GM23248 (cell line): ENCODE results near the gene CD33. TPM values are rescaled to one million over a fixed set of nuclear protein-coding genes. Genes with fewer than 3 reads are reported as not detected.

ENCODE experiments used
- DNase-seq: peaks from one replicate; pipeline ENCODE4 v3.0.0-alpha.2; 2015
- H2AFZ ChIP-seq: fragments of 200-600 bp; sonication (generic); 2 replicates; pipeline ENCODE4 v1.6.1; 2016; ENCODE audit warnings: antibody characterized with exemption
- H3F3A ChIP-seq: fragments of 200-600 bp; sonication (generic); 2 replicates; pipeline ENCODE4 v1.6.1; 2016; ENCODE audit warnings: mild to moderate bottlenecking, antibody characterized with exemption, mixed run types; ENCODE audit not compliant: insufficient read depth
- H3K27ac ChIP-seq: fragments of 200-600 bp; sonication (generic); 2 replicates; pipeline ENCODE4 v1.5.1; 2016; ENCODE audit warnings: mild to moderate bottlenecking
- H3K27me3 ChIP-seq: fragments of 200-600 bp; sonication (generic); replicated peaks from 2 replicates; pipeline ENCODE4 v1.6.1; 2016; ENCODE audit warnings: mild to moderate bottlenecking; ENCODE audit not compliant: insufficient read depth
- H3K36me3 ChIP-seq: fragments of 200-600 bp; sonication (generic); 2 replicates; pipeline ENCODE4 v1.6.1; 2016; ENCODE audit warnings: low read depth, mild to moderate bottlenecking
- H3K4me1 ChIP-seq: fragments of 200-600 bp; sonication (generic); 2 replicates; pipeline ENCODE4 v1.6.1; 2016; ENCODE audit warnings: mild to moderate bottlenecking; ENCODE audit not compliant: insufficient read depth
- H3K4me2 ChIP-seq: fragments of 200-600 bp; sonication (generic); one replicate; pipeline ENCODE4 v1.6.1; 2016; ENCODE audit warnings: mild to moderate bottlenecking; ENCODE audit not compliant: unreplicated experiment
- H3K4me3 ChIP-seq: fragments of 200-600 bp; sonication (generic); 2 replicates; pipeline ENCODE4 v1.5.1; 2016; ENCODE audit warnings: mild to moderate bottlenecking
- H3K79me2 ChIP-seq: fragments of 200-600 bp; sonication (generic); 2 replicates; pipeline ENCODE4 v1.6.1; 2016; ENCODE audit warnings: mild to moderate bottlenecking; ENCODE audit not compliant: insufficient read depth
- H3K9ac ChIP-seq: fragments of 200-600 bp; sonication (generic); 2 replicates; pipeline ENCODE4 v1.6.1; 2016; ENCODE audit warnings: mild to moderate bottlenecking
- H3K9me2 ChIP-seq: fragments of 200-600 bp; sonication (generic); 2 replicates; pipeline ENCODE4 v1.6.1; 2016; ENCODE audit warnings: mixed run types, mild to moderate bottlenecking, moderate library complexity; ENCODE audit not compliant: insufficient read depth
- H3K9me3 ChIP-seq: fragments of 200-600 bp; sonication (generic); one replicate; pipeline ENCODE4 v1.6.1; 2017; ENCODE audit warnings: low read depth
- H4K20me1 ChIP-seq: fragments of 200-600 bp; sonication (generic); 2 replicates; pipeline ENCODE4 v1.6.0; 2016; ENCODE audit not compliant: insufficient read depth
- EZH2 ChIP-seq: fragments of 200-600 bp; sonication (generic); IDR thresholded peaks from 2 replicates; pipeline ENCODE4 v1.6.1; 2018; ENCODE audit warnings: antibody characterized with exemption, mild to moderate bottlenecking; ENCODE audit not compliant: insufficient read depth, poor library complexity, severe bottlenecking
- EZH2phosphoT487 ChIP-seq: fragments of 200-600 bp; sonication (generic); IDR thresholded peaks from 2 replicates; pipeline ENCODE4 v1.6.1; 2018; ENCODE audit warnings: antibody characterized with exemption, moderate library complexity, mild to moderate bottlenecking, low read depth; ENCODE audit not compliant: insufficient read depth
- WGBS, 2 experiments: methylation state at CpG; one replicate each; pipeline ENCODE4 v1.1.6; 2015 to 2017; ENCODE audit warnings: low lambda C conversion rate in 2 of 2, low coverage in 1 of 2; ENCODE audit errors: missing lambda C conversion rate in 2 of 2; 5-methylcytosine and 5-hydroxymethylcytosine counted together
- in situ Hi-C: fragments of 300-500 bp; cut with MboI; formaldehyde crosslinking; loops from 2 replicates; pipeline ENCODE4 v1.15.0; 2020
- microRNA-seq: library from miRNA; unstranded; fragments of <30 nt; microRNA quantifications from one replicate; pipeline ENCODE4, GENCODE V29; 2016; ENCODE audit warnings: borderline number of aligned reads
- polyA plus RNA-seq: library from polyadenylated mRNA; unstranded; fragments of >200 nt; fragmentation: Nextera tagmentation; extraction: Ambion mirVana; gene quantifications from 2 replicates; pipeline ENCODE4 v1.2.1, GENCODE V29; 2016
- small RNA-seq: library from RNA; depleted of rRNA; stranded (forward); fragments of <200 nt; gene quantifications from one replicate; pipeline ENCODE3, GENCODE V24; 2014; ENCODE audit warnings: low read depth, low replicate concordance
- total RNA-seq: library from RNA; depleted of rRNA; stranded (reverse); fragments of >200 nt; shearing (Covaris generic); gene quantifications from 2 replicates; pipeline ENCODE4 v1.2.3, GENCODE V29; 2014; rRNA removed

Gene CD33
- total and polyA plus RNA-seq, 2 experiments from 2014 or later, result 0.30 TPM; not detected in 1

GRCh38 chr19:51285682-51286081, 60.8 kb downstream of the CD33 start:
- Histone ChIP-seq H3K4me2 (no peak overlapping the region), H3K9me3 (no peaks in the 10 kb centered on the region), H3K9me2 (no peaks in the 10 kb centered on the region), H4K20me1 (no peaks in the 10 kb centered on the region), H2AFZ (no peak overlapping the region), H3K27me3 (no peaks in the 10 kb centered on the region), H3K4me1 (no peaks in the 10 kb centered on the region), H3K79me2 (no peaks in the 10 kb centered on the region), H3F3A (no peaks in the 10 kb centered on the region), H3K4me3 (no peak overlapping the region), H3K27ac (no peak overlapping the region), H3K36me3 (no peaks in the 10 kb centered on the region), H3K9ac (no peak overlapping the region)
- no peak for DNase-seq
- in situ Hi-C loops, result no loop called here
- 11 to 15% methylated on average over 3 of the region's 3 CpGs for WGBS, 2 experiments
- TF ChIP-seq EZH2 (no peak), EZH2phosphoT487 (no peak)

Small RNA genes within 50 kb of the gene (microRNA-seq; reads per million reads assigned to microRNA genes)
- not detected for gene MIR8074

Small RNA genes within 50 kb of the gene (small RNA-seq; reads per million reads assigned to genes)
- not detected for gene MIR8074

Other genes with a start within 250 kb of the CD33 start
- not detected in 2 replicates for gene KLK7, start 241.2 kb upstream of the CD33 start, total RNA-seq
- not detected in 2 replicates for gene KLK7, start 241.2 kb upstream of the CD33 start, polyA plus RNA-seq
- gene KLK8, start 223.5 kb upstream of the CD33 start, total RNA-seq, result not detected in 2 replicates
- not detected in 2 replicates for gene KLK8, start 223.5 kb upstream of the CD33 start, polyA plus RNA-seq
- gene KLK10, start 205.4 kb upstream of the CD33 start, total RNA-seq, result not detected in 2 replicates
- gene KLK10, start 205.4 kb upstream of the CD33 start, polyA plus RNA-seq, result not detected in 2 replicates
- gene KLK11, start 198.5 kb upstream of the CD33 start, total RNA-seq, result not detected in 2 replicates
- not detected in 2 replicates for gene KLK11, start 198.5 kb upstream of the CD33 start, polyA plus RNA-seq
- not detected in 2 replicates for gene KLK12, start 190.1 kb upstream of the CD33 start, total RNA-seq
- not detected in 2 replicates for gene KLK12, start 190.1 kb upstream of the CD33 start, polyA plus RNA-seq
- gene KLK13, start 160.0 kb upstream of the CD33 start, total RNA-seq, result not detected in 2 replicates
- gene KLK13, start 160.0 kb upstream of the CD33 start, polyA plus RNA-seq, result 0.25 TPM in 1 of 2 replicates, not detected in the other
- gene KLK14, start 142.2 kb upstream of the CD33 start, total RNA-seq, result not detected in 2 replicates
- not detected in 2 replicates for gene KLK14, start 142.2 kb upstream of the CD33 start, polyA plus RNA-seq
- gene CTU1, start 116.7 kb upstream of the CD33 start, total RNA-seq, result 9.0 and 11.3 TPM in 2 replicates
- 4.2 and 4.4 TPM in 2 replicates for gene CTU1, start 116.7 kb upstream of the CD33 start, polyA plus RNA-seq
- not detected in 2 replicates for gene SIGLEC9, start 100.2 kb upstream of the CD33 start, total RNA-seq
- gene SIGLEC9, start 100.2 kb upstream of the CD33 start, polyA plus RNA-seq, result not detected in 2 replicates
- not detected in 2 replicates for gene SIGLEC7, start 82.8 kb upstream of the CD33 start, total RNA-seq
- not detected in 2 replicates for gene SIGLEC7, start 82.8 kb upstream of the CD33 start, polyA plus RNA-seq
- not detected in 2 replicates for gene SIGLECL1, start 26.0 kb downstream of the CD33 start, total RNA-seq
- not detected in 2 replicates for gene SIGLECL1, start 26.0 kb downstream of the CD33 start, polyA plus RNA-seq
- not detected in 2 replicates for gene IGLON5, start 86.6 kb downstream of the CD33 start, total RNA-seq
- gene IGLON5, start 86.6 kb downstream of the CD33 start, polyA plus RNA-seq, result not detected in 2 replicates
- 1.7 and 2.0 TPM in 2 replicates for gene VSIG10L, start 117.1 kb downstream of the CD33 start, total RNA-seq
- 0.61 and 1.4 TPM in 2 replicates for gene VSIG10L, start 117.1 kb downstream of the CD33 start, polyA plus RNA-seq
- 84.3 and 95.9 TPM in 2 replicates for gene ETFB, start 141.3 kb downstream of the CD33 start, total RNA-seq
- 141 and 146 TPM in 2 replicates for gene ETFB, start 141.3 kb downstream of the CD33 start, polyA plus RNA-seq
- gene CLDND2, start 143.9 kb downstream of the CD33 start, total RNA-seq, result not detected in 2 replicates
- gene CLDND2, start 143.9 kb downstream of the CD33 start, polyA plus RNA-seq, result 0.93 and 1.0 TPM in 2 replicates
- gene NKG7, start 147.6 kb downstream of the CD33 start, total RNA-seq, result not detected in 2 replicates
- not detected in 2 replicates for gene NKG7, start 147.6 kb downstream of the CD33 start, polyA plus RNA-seq
- gene LIM2, start 162.9 kb downstream of the CD33 start, total RNA-seq, result not detected in 2 replicates
- not detected in 2 replicates for gene LIM2, start 162.9 kb downstream of the CD33 start, polyA plus RNA-seq
- gene C19orf84, start 165.5 kb downstream of the CD33 start, total RNA-seq, result not detected in 2 replicates
- not detected in 2 replicates for gene C19orf84, start 165.5 kb downstream of the CD33 start, polyA plus RNA-seq
- gene SIGLEC10, start 192.6 kb downstream of the CD33 start, total RNA-seq, result not detected in 2 replicates
- gene SIGLEC10, start 192.6 kb downstream of the CD33 start, polyA plus RNA-seq, result not detected in 2 replicates
- gene SIGLEC8, start 233.4 kb downstream of the CD33 start, total RNA-seq, result not detected in 2 replicates
- not detected in 2 replicates for gene SIGLEC8, start 233.4 kb downstream of the CD33 start, polyA plus RNA-seq